CD4-positive, alpha-beta T cell treated with Interleukin-2 at 100 ng/mL for 4 hours (primary cell): ENCODE measurements around the gene FAM83E.
"Not testable (repeated sequence)": the region's sequence is repeated elsewhere in the genome, so short reads cannot be mapped to it uniquely, and the experiment has no call there.

Experiments used
- DNase-seq: peaks from one replicate; pipeline ENCODE4 v3.0.0-alpha.2; 2020; ENCODE audit warnings: low spot score

FAM83E gene

DNA sequence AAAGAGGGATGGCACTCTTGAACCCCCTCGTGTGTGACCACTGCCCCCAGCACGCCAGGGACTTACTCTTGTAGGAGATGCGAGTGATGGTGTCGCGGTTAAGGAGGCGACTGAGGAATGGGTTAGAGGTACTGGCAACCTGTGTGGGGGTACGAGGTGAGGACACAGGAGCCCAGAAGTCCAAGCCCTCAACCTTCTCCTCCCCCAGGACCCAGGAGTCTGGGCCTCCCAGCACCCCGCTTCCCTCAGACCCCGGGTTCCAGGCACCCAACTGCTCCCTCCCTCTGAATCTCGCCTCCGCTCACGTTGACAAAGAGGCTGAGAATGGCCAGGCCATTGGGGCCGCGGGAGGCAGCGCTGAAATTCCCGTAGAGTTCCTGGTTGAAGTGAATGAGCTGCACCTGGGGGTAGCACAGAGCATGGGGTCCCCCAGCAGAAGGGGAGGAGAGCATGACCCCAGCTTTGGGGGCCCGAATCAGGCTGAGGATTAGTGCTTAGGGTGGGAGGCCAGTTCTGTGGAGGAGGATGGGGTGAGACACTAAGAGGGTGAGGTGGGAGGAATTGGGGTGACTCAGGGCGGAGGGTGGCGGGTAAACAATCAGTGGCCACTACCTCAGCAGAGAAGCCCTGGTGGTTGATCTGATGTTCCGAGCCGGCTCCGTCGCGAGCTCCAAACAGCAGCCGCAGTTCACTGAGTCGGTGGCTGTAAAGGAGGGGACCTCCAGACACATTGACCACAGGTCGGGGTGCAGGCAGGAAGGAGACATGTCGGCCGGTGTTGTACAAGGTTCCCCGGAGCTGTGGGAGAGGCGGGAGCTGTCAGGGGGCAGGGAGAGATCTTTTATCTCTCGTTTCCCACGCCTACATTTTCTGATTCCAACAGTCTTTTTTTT is 24.9 kb upstream of the FAM83E start:
- DNase-seq = peak; percentile 31

DNA sequence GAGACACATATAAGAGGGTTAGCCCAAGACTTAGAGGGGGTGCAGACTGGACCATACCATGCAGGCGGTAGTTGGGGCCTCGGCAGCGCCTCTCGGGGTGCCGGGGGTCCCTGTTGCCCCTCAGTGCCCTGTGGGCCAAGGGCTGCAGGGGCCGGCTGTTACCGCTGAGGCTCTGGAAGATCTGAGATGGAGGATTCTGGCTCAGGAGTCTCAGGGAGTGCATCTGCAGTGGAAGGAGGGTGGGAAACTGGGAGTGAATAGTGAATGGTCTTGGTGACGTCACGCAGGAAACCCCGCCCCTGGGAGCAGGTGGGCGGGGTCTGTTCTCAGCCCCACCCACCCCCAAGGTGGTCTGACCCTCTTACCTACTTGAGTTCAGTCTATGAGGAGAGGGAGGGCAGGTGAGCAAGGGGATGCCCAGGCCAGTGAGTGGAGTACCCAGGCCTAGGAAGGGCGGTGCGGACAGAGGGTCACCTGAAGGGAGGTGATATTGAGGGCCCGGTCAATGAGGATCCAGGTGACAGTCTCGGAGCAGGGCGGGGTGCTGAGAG is 24.0 kb upstream of the FAM83E start:
- DNase-seq = no peak

DNA sequence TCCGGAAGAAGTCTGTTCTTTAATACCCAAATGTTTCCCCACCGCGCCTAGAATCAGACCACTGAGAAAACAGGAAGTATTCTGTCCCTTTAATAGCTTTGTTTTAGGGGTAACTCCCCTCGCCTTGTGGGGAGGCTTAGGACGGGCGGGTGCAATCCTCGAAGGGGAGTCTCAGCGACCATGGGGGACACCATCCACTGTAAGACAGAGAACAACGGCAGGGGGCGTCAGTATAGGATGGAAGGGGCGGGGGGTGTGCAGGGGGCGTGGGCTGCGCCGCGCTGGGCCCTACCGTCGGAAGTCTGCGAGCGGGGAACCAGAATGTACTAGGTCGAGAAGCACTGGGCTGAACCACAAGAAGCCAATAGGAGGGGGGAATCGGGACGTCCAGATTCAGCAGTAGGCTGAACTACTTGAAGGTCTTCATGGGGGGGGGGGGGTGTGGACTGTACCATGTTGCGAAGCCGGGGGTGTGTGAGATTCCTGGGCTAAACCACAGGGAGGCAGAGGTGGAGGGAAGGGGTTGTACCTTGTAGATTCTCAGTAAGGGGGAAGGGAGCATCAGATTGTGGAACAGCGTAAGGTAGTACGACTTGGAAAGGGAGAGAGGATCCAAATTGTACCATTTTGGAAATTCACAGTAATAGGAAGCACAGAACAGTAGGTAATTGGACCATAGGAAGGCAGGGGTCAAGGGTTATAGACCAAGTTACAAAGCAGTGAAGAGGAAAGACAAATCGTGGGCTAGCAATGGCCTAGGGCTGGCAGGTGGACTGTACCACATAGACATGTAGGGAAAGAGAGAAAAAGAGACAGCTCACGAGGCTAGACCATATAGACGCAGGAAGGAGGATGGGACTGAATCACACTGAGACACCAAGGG is 23.3 kb upstream of the FAM83E start:
- peak; percentile 92 for DNase-seq

- peak; percentile 100 for DNase-seq
These were observed 22.6 kb upstream of the FAM83E start for GRCh38 chr19:48637449-48637947.

GRCh38 chr19:48636859-48637448 is 22.1 kb upstream of the FAM83E start, which contains the start of gene DBP:
Gene DBP (minus strand): TSS chr19:48637379. CDS start chr19:48636994, 385 bp downstream.
- no peak for DNase-seq

DNA sequence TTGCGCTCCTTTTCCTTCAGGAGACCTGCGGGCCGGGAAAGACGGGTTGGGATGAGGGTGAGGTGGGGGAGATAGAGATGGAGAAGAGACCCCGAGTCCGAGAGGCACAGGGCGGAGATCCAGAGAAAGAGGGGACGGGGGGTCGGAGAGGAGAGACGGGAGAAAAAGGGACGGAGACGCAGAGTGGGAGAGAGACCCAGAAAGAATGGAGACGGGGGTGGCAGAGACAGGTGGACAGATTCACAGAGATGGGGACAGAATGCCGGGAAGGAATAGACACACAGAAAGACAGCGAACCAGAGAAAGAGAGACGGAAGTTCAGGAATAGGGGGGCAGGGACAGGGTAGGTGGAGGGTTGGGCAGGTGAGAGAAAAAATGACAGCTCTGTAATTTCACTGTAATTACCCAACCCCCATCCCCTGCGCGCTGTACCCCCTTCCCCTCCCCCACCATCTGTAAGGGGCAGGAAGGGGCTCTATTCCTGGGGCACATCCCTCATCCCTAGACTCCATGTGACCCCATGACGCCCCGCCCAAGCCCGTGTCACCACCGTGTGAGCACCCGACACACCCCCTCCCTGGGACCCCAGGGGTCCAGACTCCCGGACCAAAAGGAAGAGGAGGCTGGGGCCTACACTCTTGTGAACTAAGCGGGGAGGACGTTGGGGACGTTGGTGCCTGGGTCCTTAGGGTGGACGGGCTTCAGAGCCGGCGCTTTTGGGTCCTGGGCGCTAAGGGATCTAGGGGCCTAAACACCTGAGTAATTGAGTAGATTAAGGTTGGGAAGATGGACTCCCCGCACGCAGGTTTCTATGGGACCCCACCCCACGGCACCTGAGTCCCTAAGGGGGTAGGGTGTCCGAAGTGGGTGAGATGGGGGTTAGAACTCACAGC is 21.3 kb upstream of the FAM83E start:
- DNase-seq = no peak

DNA sequence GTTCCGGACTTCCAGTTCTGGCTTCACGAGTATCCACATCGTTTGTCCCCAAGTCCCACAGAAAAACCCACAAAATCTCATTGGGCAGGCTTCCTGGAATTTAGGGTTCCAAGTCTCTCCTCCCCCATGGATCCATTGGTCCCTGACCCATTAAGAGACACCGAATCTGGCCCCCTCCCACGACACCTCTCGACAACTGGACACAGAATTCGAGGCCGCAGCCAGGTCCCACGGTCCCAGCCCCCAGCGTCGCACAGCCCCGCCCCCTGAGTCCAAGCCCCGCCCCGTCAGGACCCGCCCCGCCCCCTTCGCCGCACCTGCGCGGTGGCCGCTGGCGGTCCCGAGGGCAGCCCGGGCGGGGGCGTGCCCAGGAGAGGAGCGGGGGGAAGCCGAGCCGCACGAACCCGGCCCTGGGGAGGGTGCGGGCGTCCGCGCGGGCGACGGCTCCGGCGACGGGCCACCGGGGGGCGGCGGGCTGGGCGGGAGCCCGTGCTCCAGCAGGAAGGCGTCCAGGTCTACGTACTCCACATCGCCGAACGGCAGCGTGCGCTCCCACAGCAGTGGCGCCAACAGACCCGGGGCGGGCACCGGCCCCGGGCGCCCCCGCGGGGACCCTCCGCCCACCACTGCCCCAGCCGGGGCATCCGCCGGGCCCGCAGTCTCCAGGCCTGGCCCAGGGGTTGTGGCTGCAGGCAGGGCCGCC is 20.5 kb upstream of the FAM83E start:
- peak; percentile 59 for DNase-seq

DNA sequence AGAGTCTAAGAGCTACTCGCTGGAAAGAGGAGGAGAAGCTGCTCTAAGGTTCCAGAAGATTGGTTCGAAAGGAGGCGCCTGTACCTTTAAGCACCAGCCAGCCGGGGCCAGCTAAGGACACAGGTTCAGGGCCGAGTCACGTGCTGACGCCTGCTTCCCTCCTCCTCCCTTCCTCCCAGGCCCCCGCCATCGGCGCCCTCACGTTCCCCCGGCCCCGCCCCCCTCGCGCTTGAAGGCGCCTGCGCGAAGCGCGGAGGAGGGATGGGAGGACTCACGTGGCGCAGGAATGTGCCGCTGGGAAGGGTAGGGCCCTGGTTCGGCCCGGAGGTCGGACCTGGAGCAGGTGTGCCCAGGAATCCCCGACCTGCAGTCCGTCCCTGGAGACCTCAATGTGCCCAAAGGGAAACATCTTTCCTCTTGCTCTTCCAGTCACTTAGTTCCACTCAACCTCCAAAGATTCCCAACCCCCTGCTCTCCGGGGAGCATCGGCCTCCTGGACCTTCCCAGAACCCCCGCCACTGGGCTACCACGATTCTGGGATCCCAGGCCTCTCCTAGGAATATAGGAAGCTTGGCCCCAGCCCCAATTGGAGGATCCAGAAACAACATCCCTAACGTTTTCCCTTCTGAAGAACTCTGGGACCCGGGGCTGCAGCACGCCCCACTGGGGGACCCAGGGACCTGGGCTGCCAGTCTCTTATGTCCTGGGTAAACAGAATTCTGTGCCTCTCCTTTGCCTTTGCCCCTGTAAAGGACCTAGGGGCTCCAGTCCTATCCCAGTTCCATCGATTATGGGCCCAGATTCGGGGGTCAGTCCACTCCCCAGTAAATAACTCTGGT is 19.8 kb upstream of the FAM83E start:
- peak; percentile 92 for DNase-seq

GRCh38 chr19:48634036-48634342 is 19.1 kb upstream of the FAM83E start:
- no peak for DNase-seq

- DNase-seq = no peak
These were observed 18.5 kb upstream of the FAM83E start for GRCh38 chr19:48633148-48634035.

DNA sequence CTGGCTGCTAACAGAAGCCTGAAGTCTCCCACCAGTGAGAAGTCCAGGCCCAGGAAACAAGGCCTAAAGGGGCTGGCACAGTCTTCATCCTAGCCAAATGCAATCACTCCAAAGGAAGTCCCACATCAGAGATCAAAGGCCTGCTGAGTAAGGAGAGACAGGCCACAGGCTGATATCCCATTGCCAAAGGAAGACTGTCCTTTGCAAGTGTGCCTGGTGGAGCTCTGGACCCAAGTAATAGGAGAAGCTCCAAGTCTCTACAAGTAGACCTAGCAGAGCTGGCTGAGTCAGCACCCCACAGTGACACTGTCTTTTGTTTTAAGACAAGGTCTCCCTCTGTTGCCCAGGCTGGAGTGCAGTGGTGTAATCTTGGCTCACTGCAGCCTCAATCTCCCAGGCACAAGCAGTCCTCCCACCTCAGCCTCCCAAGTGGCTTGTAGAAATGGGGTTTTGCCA is 17.8 kb upstream of the FAM83E start:
- no peak for DNase-seq

DNA sequence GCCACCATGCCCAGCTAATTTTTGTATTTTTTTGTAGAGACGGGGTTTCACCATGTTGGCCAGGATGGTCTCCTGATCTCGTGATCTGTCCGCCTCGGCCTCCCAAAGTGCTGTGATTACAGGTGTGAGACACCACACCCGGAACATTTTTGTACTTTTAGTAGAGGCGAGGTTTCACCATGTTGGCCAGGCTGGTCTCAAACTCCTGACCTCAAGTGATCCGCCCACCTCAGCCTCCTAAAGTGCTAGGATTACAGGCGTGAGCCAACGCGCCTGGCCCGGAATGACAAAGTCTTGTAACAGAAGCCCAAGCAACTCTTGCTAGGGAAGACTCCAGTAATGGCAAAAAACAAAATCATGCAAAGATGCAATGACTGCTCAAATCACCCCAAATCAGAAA is 17.4 kb upstream of the FAM83E start:
- DNase-seq = not testable (repeated sequence)

- no peak for DNase-seq
These were observed 16.3 kb upstream of the FAM83E start for GRCh38 chr19:48631225-48631624.

DNA sequence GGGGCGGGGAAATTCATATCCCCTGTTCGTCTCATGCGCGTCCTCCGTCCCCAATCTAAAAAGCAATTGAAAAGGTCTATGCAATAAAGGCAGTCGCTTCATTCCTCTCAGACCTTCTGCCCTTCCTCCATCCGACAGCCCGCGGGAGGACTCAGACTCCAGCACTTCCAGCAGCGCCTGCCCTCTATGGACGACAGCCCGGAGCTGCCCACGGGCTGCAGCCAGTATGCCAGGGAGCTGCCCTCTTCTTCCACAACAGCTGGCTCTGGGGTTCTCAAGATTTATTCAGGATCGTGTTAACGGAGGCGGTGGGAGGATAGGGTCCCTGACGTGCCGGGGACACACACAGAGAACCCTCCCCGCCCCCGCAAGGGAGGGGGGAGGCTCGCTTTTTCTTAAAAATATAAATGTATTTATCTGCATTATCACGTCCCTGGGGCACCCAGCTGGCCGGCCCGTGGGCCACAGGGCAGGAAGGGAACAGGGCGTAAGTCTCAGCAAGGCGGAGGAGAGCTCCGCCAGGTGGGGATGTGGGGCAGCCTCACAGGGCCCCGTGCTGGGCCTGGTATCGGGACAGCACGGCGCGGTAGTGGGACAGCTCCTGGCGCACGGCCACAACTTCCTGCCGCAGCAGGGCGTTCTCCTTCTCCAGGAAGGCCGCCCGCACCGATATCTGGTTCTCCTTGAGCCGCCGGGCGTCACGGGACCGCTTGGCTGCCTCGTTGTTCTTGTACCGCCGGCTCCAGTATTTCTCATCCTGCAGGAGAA is 15.6 kb upstream of the FAM83E start:
- DNase-seq = no peak

DNA sequence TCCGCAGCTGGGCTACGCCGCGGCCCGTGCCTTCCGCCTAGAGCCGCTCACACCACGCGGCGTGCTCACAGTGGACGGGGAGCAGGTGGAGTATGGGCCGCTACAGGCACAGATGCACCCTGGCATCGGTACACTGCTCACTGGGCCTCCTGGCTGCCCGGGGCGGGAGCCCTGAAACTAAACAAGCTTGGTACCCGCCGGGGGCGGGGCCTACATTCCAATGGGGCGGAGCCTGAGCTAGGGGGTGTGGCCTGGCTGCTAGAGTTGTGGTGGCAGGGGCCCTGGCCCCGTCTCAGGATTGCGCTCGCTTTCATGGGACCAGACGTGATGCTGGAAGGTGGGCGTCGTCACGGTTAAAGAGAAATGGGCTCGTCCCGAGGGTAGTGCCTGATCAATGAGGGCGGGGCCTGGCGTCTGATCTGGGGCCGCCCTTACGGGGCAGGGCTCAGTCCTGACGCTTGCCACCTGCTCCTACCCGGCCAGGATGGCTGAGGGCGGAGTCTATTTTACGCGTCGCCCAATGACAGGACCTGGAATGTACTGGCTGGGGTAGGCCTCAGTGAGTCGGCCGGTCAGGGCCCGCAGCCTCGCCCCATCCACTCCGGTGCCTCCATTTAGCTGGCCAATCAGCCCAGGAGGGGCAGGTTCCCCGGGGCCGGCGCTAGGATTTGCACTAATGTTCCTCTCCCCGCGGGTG is 14.9 kb upstream of the FAM83E start:
- DNase-seq = no peak

DNA sequence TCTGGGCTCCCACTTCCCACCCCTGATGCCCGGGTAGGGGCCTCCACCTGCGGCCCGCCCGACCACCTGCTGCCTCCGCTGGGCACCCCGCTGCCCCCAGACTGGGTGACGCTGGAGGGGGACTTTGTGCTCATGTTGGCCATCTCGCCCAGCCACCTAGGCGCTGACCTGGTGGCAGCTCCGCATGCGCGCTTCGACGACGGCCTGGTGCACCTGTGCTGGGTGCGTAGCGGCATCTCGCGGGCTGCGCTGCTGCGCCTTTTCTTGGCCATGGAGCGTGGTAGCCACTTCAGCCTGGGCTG is 14.4 kb upstream of the FAM83E start:
- no peak for DNase-seq
